Measurements from ENCODE around the gene LRRC26.

Gene LRRC26

GRCh38 chr9:137183980-137184595 lies 14.2 kb upstream of the LRRC26 start:
- no peak for DNase-seq

GRCh38 chr9:137182836-137183235 lies 13.0 kb upstream of the LRRC26 start:
- DNase-seq, result no peak

- DNase-seq, result no peak
These were observed 11.8 kb upstream of the LRRC26 start for GRCh38 chr9:137181680-137182079.

DNA sequence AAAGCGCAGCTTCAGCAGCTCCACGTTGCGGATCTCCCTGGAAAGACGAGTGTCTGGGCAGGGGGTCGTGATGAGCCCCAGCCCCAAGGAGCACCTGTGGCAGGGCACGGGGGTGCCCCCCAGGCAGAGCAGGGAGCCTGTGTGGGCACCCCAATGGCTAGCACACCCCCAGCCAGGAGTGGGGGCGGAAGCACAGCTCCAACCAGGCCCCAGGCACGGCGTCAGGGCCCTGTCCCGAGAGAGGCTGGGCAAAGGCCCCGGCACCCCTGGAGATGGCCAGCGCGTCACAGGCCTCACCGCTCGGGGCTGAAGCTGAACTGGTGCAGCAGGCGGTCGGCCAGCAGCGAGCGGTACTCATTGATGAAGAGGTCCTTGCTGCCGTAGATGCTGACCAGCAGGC lies 10.6 kb upstream of the LRRC26 start:
- no peak for DNase-seq

DNA sequence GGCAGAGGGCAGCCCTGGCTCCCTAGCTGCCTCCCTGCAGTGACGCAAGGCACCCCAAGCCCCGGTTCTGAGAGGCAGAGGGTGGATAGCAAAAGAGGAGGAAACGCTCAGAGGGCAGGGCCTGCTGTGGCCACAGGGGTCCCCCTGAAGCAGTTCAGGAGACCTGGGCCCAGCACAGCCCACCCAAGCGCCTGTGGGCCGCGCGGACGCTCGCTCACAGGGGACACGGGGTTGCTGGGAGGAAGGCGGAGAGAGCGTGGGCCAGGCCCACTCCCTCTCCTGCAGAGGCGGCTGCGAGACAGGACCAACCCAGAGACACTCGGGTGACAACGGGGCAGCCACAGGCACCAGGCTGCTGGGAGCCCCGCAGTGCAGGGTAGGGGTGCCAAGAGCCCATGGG lies 9.9 kb upstream of the LRRC26 start:
- DNase-seq, result no peak

DNA sequence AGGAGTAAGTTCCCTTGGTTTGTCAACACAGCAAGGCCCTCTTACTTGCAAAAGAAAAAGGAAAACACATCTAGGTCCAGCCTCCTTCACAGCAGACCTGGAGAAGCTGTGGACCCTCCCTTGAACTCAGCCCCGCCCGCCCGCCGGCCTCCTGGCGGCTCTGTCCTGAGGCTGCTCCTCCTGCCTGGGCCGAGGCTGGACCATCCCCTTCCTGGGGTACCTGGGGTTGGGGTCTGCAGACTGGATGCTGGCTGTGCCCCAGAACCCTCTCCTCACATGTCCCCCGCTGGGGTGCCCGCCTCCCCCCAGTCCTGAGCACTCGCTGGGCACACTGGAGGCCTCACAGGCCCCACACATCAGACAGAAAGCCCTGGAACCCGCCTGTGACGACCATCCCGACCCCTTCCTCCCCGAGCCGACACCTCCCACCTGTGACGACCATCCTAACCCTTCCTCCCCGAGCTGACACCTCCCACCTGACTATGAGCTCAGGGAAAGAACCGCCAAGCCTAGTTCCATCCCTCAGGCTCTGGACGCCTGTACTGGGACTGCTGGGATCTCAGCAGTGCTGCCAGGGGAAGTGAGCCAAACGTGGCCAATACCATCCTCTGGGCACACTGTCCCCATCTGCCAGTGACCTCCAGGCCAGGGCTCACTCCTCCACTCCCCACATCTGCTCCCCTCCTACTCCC lies 9.2 kb upstream of the LRRC26 start:
- DNase-seq, result no peak

DNA sequence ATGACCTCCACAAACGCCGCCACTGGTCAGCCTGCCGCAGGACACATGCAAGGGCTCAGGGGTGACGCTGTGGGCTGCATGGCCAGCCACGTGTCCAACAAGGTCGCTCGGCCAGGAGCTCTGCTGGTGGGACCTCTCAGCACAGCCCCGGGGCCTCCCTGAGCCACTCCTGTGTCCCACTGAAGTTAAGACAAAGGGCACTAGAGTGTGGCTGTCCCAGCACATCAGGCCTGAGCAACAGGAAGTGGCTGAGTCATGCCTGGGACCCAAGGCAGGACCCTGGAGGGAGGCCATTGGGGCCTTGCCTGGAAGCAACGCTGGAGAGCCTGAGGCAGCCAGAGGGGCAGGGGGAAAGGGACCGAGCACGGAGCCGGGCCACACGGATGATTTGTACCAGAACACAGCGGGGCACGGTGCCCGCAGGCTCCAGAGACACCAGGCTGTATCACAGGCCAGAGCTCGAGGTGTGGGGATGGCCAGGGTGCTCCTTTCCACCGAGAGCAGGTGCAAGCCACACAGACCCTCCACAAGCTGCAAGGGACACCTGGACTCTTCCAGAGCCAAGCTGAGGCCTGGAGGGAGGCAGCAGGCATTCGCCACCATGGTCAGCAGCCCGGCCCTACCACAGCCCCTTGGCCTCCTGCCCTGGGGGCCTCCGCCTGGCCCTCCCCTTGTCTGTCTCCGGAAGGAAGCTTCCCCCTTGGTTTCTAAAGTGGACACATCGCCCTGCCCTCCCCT lies 8.5 kb upstream of the LRRC26 start:
- DNase-seq, result no peak

DNA sequence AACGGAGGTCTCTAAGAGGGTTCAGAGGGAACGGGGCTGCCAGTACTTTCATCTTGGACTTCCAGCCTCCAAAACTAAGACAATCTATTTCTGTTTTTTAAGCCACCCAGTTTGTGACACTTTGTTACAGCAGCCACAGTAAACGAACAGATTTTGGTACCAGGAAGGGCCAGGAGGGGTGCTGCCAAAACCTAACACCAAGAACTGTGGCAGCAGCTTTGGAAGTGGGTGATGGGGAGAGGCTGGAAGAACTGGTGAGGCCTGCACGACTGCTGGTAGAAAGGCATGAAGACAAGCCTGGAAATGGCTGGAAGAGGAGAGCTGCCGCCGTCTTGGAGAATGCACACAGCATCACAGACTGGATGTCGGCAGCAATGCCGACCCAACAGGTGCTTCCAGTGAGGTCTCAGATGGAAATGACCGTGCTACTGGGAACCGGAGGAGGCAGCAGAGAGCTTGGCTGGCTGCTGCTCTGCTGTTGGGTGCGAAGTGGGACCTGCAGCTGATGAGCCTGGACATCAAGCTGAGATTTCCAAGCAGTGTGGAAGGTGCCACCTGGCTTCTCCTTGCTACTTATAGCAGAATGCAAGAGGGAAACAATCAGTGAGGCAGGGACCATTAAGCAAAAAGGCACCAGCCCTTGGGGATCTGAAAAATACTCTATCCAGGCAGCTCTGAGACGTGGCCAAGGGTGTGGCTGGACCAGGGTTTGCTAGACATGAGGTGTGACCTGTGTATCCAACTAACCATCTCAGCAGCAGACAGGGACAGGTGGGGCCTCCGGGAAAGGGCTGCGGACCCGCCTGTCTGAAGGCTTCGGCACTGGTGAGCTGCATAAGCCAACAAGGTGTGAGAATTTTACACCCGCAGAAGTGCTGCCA lies 6.7 kb upstream of the LRRC26 start:
- DNase-seq, result peak; percentile 35

DNA sequence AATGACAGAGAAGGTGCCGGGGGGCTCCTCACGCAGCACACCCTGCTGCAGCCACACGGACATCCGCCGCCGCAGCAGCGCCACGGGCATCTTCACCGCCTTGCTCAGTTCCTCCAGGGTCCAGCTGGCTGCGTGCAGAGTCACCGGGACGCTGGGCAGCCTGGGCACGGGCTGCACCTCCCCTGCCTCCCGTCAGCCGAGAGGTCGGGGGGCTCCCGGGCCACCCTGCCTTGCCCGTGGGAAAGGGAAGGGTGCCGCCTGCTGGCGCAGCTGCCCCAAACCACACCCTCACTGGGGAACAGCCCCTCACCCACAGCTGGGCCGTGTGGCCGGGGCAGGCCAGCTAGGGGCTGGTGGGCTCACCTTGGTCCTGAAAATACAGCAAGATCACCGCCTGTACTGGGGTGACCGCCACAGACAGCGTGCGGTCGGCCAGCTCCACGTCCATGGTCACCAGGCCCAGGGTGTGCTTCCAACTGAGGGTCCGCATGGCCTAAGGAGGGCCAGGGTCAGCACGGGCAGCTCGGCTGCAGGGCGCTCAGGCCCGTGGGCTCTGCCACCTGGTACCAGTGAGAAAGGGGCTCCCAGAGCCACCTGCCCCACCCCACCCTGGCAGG lies 5.6 kb upstream of the LRRC26 start:
- DNase-seq, result no peak

DNA sequence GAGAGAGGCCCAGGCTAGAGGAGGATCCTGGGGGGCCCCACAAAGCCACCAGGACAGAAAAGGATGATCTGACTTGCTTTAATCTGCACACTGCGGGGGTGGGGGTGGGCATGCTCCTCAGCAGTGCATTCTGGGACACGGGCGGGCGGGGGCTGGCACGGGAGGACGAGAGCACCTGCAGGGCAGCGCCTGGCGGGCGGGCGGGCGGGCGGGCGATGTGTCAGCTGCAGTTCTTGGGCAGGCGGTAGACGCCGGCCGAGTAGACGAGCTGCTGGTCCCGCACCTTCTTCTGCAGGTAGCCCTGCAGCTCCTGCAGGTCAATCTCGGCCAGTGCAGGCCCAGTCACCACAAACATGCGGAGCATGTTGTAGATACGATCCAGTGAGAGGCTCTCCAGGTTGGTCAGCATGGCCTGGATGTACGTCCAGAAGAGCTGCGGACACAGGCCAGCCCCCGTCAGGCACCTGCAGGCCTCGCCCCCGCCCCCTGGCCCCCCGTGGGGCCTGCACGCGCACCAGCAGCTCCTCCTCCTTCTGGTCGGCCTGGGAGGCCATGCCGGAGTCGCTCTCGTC lies 5.0 kb upstream of the LRRC26 start:
- no peak for DNase-seq

DNA sequence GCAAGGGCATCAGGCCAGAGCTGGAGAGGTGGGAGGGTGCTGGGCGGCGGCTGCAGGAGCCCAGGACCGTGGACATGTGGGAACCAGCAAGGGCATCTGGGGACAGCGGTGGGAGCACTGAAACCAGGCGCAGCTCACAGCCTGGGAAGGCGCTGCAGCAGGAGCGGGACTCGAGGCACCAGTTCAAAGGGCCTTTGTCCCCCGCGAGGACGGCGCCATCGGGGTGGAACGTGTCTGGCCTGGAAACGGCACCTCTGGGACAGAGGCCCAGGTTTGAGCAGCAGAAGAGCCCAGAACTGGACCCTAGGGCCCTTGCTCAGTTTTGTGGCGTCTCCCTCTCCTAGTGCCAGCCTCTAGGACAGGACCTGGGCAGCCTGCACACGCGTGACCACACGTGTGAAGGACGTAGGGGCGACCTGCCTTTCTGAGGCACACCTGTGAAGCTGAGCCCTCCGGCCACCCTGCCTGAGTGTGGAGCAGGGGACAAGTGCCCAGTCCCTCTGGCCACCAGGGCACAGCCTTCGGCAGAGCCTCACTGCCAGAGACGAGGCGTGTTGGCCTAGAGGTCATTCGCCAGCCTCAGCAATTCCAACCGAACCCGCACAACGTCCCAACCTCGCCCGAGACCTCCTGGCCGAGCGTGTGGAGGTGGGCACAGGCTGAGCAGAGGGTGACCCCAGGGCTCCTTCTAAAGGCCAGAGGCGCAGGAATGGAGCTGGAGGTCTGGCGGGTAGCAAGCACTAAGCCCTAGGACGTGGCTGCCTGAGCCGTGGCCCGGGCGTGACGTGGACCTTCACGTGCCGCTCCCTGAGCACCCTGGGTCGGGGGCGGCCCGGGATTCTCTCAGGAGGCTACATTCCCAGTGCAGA lies 4.2 kb upstream of the LRRC26 start:
- DNase-seq, result no peak

- no peak for DNase-seq
These were observed 3.3 kb upstream of the LRRC26 start for GRCh38 chr9:137172901-137173795.

- DNase-seq, result no peak
These were observed 1.5 kb upstream of the LRRC26 start for GRCh38 chr9:137171149-137171900.

DNA sequence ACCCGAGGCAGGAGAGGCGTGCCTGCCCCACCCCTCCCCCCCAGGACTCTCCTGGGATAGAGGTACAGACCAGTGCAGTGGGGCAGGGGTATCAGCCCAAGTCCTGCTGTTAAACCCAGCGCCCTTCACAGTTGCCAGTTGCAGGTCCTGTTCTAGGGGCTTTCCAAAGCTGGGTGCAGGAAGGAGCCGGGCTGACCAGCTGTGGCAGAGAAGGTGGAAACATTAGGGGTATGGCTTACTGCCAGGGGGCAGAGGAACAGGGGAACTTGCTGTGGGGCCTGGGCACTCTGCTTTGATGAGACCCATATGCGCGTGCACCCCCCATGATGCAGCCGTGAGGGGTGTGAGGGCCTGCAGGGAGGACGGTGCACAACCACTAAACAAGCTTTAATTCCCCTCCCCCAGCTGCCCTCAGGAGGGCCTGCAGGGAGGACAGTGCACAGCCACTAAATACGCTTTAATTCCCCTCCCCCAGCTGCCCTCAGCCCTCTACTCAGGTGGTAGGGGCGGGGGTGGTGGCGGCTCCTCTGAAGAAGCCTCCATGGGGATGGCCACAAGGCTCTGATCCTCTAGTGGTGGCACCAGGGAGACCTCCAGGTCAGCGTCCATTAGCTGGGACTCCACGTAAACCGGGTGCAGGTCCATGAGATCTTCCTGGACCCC lies 766 bp upstream of the LRRC26 start:
- no peak for DNase-seq

DNA sequence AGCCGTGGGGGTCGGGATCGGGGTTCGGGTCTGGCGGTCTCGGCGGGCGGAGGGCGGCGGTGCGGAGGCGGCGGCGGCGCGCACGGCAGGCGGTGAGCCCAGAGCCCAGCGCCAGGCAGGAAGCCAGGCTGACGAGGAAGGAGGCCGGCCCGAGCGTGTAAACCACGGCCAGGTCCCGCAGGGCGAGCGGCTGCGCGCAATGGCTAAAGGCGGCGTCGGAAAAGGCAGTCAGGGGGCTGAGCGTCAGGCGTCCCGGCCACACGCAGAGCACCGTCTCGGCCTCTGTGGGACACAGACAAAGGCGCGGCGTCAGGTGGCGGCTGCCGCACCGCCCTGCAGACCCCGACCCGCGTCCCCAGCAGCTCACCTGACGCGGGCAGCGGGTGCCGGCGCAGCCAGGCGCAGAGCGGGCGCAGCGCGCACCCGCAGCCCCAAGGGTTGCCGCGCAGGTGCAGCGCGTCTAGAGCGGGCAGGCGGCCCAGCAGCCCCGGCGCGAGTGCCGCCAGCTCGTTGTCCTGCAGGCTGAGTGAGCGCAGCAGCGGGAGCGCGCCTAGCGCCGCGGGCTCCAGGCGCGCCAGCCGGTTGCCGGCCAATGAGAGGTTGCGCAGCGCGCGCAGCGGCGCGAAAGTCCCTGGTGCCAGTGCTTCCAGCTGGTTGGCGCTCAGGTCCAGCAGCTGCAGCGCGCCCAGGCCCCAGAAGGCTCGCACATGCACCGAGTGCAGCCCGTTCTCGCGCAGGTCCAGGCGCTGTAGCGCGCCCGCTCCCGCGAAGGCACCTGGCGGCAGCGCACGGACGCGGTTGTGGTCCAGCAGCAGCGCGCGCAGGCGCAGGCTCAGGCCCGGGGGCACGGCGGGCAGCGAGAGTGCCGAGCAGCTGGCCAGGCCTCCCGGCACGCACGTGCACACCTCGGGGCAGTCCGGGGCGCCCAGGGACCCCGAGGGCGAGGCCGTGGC lies 671 bp downstream of the LRRC26 start:
- DNase-seq, result no peak

DNA sequence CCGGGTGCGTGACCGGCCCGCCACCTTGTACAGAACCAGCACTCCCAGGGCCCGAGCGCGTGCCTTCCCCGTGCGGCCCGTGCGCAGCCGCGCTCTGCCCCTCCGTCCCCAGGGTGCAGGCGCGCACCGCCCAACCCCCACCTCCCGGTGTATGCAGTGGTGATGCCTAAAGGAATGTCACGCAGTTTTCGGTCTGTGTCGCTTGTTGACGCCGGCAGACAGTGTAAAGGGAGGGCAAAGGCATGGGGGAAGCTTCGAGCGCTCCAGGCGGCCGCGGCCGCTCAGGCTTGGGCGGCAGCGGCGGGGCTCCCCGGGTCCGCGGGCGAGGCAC lies 1.3 kb downstream of the LRRC26 start:
- no peak for DNase-seq

GRCh38 chr9:137167747-137168572 lies 1.9 kb downstream of the LRRC26 start:
- no peak for DNase-seq

Data from CD4-positive, alpha-beta T cell treated with Interleukin-21 for 1 hour (primary cell).